HCT116 (cell line): ENCODE data around the gene ONECUT3. TPM values are rescaled to one million over a fixed set of nuclear protein-coding genes. Genes with fewer than 3 reads are reported as not detected.

Experiments
- ATAC-seq: fragments of 200-7000 bp; cut with Tn5 transposase; 2 replicates; pipeline ENCODE4 v1.9.1; 2020; ENCODE audit warnings: mild to moderate bottlenecking, moderate library complexity
- BruUV-seq: library from RNA; stranded (reverse); fragments of 400-500 nt; replicated peaks from 2 replicates; lab custom pipeline; 2021; lab: Mats Ljungman, UMichigan
- CTCF ChIA-PET: fragments of 300-600 bp; sonication (Branson Sonifier 250); formaldehyde crosslinking; loops from one replicate; lab custom pipeline; 2021; ENCODE audit warnings: antibody characterized with exemption; lab: Charles Lee
- POLR2A ChIA-PET: fragments of 300-600, 350-600 bp; sonication (Branson Sonifier 250); formaldehyde crosslinking; loops from one replicate; lab custom pipeline; 2021; ENCODE audit warnings: antibody characterized with exemption; lab: Charles Lee
- RAD21 ChIA-PET, 2 experiments: fragments of 300-600 bp; sonication (Branson Sonifier 250); formaldehyde crosslinking; loops; one replicate each; lab custom pipeline; 2023; ENCODE audit warnings: low total read pairs in 2 of 2; ENCODE audit not compliant: uncharacterized antibody in 2 of 2, unreplicated experiment in 2 of 2, low non-redundant PET in 1 of 2; lab: Charles Lee
- DNase-seq: peaks from one replicate; pipeline ENCODE4 v3.0.0-alpha.2; 2010; ENCODE audit warnings: low read depth, low spot score
- H2AFZ ChIP-seq: fragments of 200-600 bp; shearing (Covaris generic), sonication (generic); 2 replicates; pipeline ENCODE4 v1.6.1; 2017; ENCODE audit warnings: low read depth, mixed run types, mixed read lengths, antibody characterized with exemption, low read length; ENCODE audit not compliant: poor library complexity, severe bottlenecking
- H3K27ac ChIP-seq: 2 replicates; pipeline ENCODE4 v1.5.1; 2012; ENCODE audit warnings: low read depth, low read length
- H3K27me3 ChIP-seq: fragments of 200-600 bp; sonication (generic); 2 replicates; pipeline ENCODE4 v1.6.1; 2016; ENCODE audit warnings: mixed run types, low read length, mixed read lengths; ENCODE audit not compliant: insufficient read depth
- H3K36me3 ChIP-seq, 2 experiments: fragments of 200-500 bp in 1 of 2; fragments of 200-600 bp in 1 of 2; sonication (Bioruptor generic) in 1 of 2; sonication (generic) in 1 of 2; 2 replicates each; pipeline versions ENCODE4 v1.5.1 to v1.6.1; 2014 to 2016; ENCODE audit warnings: low read length in 2 of 2, inconsistent platforms in 1 of 2, mixed read lengths in 1 of 2, mixed run types in 1 of 2; ENCODE audit not compliant: insufficient read depth in 2 of 2, control insufficient read depth in 1 of 2
- H3K4me1 ChIP-seq, 2 experiments: fragments of 200-600 bp in 1 of 2; sonication (generic) in 1 of 2; 2 replicates each; pipeline versions ENCODE4 v1.5.1 to v1.6.1; 2012 to 2017; ENCODE audit warnings: low read length in 2 of 2, inconsistent platforms in 1 of 2, mild to moderate bottlenecking in 1 of 2, mixed read lengths in 1 of 2, mixed run types in 1 of 2, moderate library complexity in 1 of 2; ENCODE audit not compliant: insufficient read depth in 2 of 2, control insufficient read depth in 1 of 2
- H3K4me2 ChIP-seq: fragments of 200-600 bp; sonication (generic); 2 replicates; pipeline ENCODE4 v1.6.1; 2017; ENCODE audit warnings: mixed run types, low read length, mixed read lengths
- H3K4me3 ChIP-seq, 2 experiments: fragments of 200-600 bp in 1 of 2; sonication (generic) in 1 of 2; replicated peaks in 1 of 2; 2 replicates each; pipeline ENCODE4 v1.5.1; 2011 to 2016; ENCODE audit warnings: low read length in 2 of 2, control low read depth in 1 of 2, low read depth in 1 of 2, mild to moderate bottlenecking in 1 of 2, mixed read lengths in 1 of 2, mixed run types in 1 of 2
- H3K79me2 ChIP-seq: fragments of 200-600 bp; sonication (generic); 2 replicates; pipeline ENCODE4 v1.6.1; 2017; ENCODE audit warnings: mild to moderate bottlenecking, mixed run types, low read length, moderate library complexity, mixed read lengths; ENCODE audit not compliant: insufficient read depth
- H3K9ac ChIP-seq: fragments of 200-600 bp; sonication (generic); 2 replicates; pipeline ENCODE4 v1.6.1; 2016; ENCODE audit warnings: low read length, mixed read lengths
- H3K9me2 ChIP-seq: fragments of 200-600 bp; sonication (generic), shearing (Covaris generic); 2 replicates; pipeline ENCODE4 v1.6.1; 2017; ENCODE audit warnings: mixed run types, mild to moderate bottlenecking, moderate library complexity; ENCODE audit not compliant: insufficient read depth
- H3K9me3 ChIP-seq, 2 experiments: fragments of 200-500 bp in 1 of 2; fragments of 200-600 bp in 1 of 2; sonication (Bioruptor generic) in 1 of 2; sonication (generic) in 1 of 2; 2 replicates each; pipeline ENCODE4 v1.6.1; 2014 to 2017; ENCODE audit warnings: low read length in 2 of 2, mixed read lengths in 2 of 2, inconsistent platforms in 1 of 2, low read depth in 1 of 2, mild to moderate bottlenecking in 1 of 2, mixed run types in 1 of 2, moderate library complexity in 1 of 2; ENCODE audit not compliant: control insufficient read depth in 1 of 2, insufficient read depth in 1 of 2
- H4K20me1 ChIP-seq: fragments of 200-600 bp; sonication (generic), shearing (Covaris generic); 2 replicates; pipeline ENCODE4 v1.6.1; 2017; ENCODE audit warnings: mixed run types, mild to moderate bottlenecking, moderate library complexity; ENCODE audit not compliant: insufficient read depth
- CEBPB ChIP-seq: IDR thresholded peaks from 2 replicates; pipeline ENCODE4 v1.6.1; 2012; ENCODE audit warnings: low read depth
- ELF1 ChIP-seq: IDR thresholded peaks from 2 replicates; pipeline ENCODE4 v1.6.1; 2012; ENCODE audit warnings: low read depth, borderline replicate concordance
- EZH2 ChIP-seq: fragments of 200-600 bp; sonication (generic); IDR thresholded peaks from 2 replicates; pipeline ENCODE4 v1.6.1; 2017; ENCODE audit warnings: antibody characterized with exemption, mixed run types
- FOSL1 ChIP-seq: IDR thresholded peaks from 2 replicates; pipeline ENCODE4 v1.6.1; 2012; ENCODE audit warnings: low read depth
- POLR2AphosphoS5 ChIP-seq: IDR thresholded peaks from 2 replicates; pipeline ENCODE4 v1.6.1; 2011; ENCODE audit warnings: mild to moderate bottlenecking, low read depth, low read length, moderate library complexity
- YY1 ChIP-seq: IDR thresholded peaks from 2 replicates; pipeline ENCODE4 v1.6.1; 2011; ENCODE audit warnings: low read length, low read depth, moderate library complexity, mild to moderate bottlenecking; ENCODE audit not compliant: insufficient replicate concordance; ENCODE audit errors: extremely low read depth
- intact Hi-C: fragments of 100-400 bp; cut with micrococcal nuclease; formaldehyde crosslinking; loops from 2 replicates; pipeline ENCODE4 v1.10.0; 2022
- total RNA-seq: library from RNA; stranded (reverse); gene quantifications from one replicate; pipeline ENCODE4 v1.2.1, GENCODE V29; 2021; ENCODE audit not compliant: unreplicated experiment
- TF ChIP-seq, protein P1 (sequence below): IDR thresholded peaks from 2 replicates; pipeline ENCODE4 v1.6.1; 2012
- TF ChIP-seq, protein P2 (sequence below), 3 experiments: fragments of 200-600 bp in 1 of 3; sonication (generic) in 1 of 3; IDR thresholded peaks in 2 of 3; conservative IDR thresholded peaks in 1 of 3; 2 replicates each; pipeline ENCODE4 v1.5.1; 2012 to 2017; ENCODE audit warnings: low read depth in 2 of 3, low read length in 2 of 3, antibody characterized with exemption in 1 of 3, borderline replicate concordance in 1 of 3, control low read depth in 1 of 3, mild to moderate bottlenecking in 1 of 3, mixed read lengths in 1 of 3, mixed run types in 1 of 3, moderate library complexity in 1 of 3; ENCODE audit not compliant: insufficient read depth in 1 of 3

ONECUT3 gene
- total RNA-seq, 1 experiment from 2014 or later = 22.1 TPM

DNA sequence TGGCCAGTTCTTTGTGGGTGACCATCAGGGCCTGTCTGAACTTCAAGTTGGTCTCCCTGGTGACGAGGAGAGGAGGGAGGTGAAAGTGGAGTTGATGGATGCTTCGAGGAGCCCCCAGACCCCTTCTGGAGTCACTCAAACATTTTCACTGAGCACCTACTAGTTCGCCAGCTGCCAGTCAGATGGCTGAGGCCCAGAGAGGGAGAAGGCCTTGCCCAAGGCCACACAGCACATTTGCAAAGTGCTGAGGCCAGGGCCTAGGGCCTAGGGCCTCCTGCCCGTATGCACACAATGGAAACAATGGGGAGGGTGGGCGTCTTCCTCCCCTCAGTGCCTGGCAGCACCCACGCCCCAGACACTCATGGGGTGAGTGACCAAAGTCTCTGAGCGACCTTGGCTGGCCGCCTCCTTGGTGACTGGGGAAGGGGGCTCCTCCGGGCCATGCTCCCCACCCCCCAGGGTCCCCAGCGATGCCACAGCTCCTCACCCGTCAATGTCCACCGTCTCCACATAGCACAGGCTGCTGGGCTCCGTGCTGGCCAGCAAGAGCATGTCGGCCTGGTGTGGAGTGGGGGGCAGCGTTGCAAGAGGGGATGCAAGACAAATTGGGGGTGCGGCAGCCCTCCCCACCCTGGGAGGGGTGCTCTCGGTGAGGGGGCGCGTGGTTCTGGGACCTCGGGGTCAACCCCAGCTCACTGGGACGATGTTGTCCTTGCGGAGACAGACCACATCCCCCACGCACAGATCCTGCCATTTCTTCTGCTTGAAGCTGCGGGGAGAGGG, 52.3 kb downstream of the ONECUT3 start:
- intact Hi-C loops = no loop called here
- Histone ChIP-seq H3K36me3 (no peaks in the 10 kb centered on the region; a peak in 1 of 4 replicates), H4K20me1 (no peaks in the 10 kb centered on the region)
- DNase-seq = no peak
- TF ChIP-seq FOSL1 (no peak), POLR2AphosphoS5 (no peak), EZH2 (no peak), YY1 (no peak), ELF1 (no peak), CEBPB (no peak)
- TF ChIP-seq, protein P1, sequence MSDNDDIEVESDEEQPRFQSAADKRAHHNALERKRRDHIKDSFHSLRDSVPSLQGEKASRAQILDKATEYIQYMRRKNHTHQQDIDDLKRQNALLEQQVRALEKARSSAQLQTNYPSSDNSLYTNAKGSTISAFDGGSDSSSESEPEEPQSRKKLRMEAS = no peak
- TF ChIP-seq, protein P2, sequence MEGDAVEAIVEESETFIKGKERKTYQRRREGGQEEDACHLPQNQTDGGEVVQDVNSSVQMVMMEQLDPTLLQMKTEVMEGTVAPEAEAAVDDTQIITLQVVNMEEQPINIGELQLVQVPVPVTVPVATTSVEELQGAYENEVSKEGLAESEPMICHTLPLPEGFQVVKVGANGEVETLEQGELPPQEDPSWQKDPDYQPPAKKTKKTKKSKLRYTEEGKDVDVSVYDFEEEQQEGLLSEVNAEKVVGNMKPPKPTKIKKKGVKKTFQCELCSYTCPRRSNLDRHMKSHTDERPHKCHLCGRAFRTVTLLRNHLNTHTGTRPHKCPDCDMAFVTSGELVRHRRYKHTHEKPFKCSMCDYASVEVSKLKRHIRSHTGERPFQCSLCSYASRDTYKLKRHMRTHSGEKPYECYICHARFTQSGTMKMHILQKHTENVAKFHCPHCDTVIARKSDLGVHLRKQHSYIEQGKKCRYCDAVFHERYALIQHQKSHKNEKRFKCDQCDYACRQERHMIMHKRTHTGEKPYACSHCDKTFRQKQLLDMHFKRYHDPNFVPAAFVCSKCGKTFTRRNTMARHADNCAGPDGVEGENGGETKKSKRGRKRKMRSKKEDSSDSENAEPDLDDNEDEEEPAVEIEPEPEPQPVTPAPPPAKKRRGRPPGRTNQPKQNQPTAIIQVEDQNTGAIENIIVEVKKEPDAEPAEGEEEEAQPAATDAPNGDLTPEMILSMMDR (IDR thresholded peaks at IDR 0.05 in 2 of 3, conservative IDR thresholded peaks at IDR 0.05 in 1 of 3; ENCODE audit: borderline replicate concordance in 1 of 3, insufficient read depth in 1 of 3, low read depth in 2 of 3, low read length in 2 of 3) = no peak
- TF ChIP-seq, all 23 proteins: peak for 0
- Histone ChIP-seq H3K4me1 (peaks cover 4 to 6% of the 10 kb centered on the region in 2 experiments), H3K9ac (no peak overlapping the region), H3K4me2 (no peak overlapping the region), H2AFZ (no peak overlapping the region), H3K27me3 (no peaks in the 10 kb centered on the region), H3K9me3 (no peaks in the 10 kb centered on the region), H3K79me2 (no peaks in the 10 kb centered on the region), H3K9me2 (no peaks in the 10 kb centered on the region), H3K27ac (no peak overlapping the region), H3K4me3 (no peak overlapping the region)
- RAD21 ChIA-PET = no interaction called here
- ATAC-seq = no peak
- no TSS peak for BruUV-seq
- POLR2A ChIA-PET = no interaction called here
- CTCF ChIA-PET = no interaction called here
